ENCODE data around the gene KIAA0825.

GRCh38 chr5:94250985-94251384 is 367.4 kb downstream of the KIAA0825 start:
- TF ChIP-seq CTCF (IDR thresholded peaks at IDR 0.05), result no peak
- TF ChIP-seq POLR2A (IDR thresholded peaks at IDR 0.05), result no peak
